Measurements from ENCODE around the gene ABCD1.
"Not testable (repeated sequence)": the region's sequence is repeated elsewhere in the genome, so short reads cannot be mapped to it uniquely, and the experiment has no call there.

ABCD1 gene

DNA sequence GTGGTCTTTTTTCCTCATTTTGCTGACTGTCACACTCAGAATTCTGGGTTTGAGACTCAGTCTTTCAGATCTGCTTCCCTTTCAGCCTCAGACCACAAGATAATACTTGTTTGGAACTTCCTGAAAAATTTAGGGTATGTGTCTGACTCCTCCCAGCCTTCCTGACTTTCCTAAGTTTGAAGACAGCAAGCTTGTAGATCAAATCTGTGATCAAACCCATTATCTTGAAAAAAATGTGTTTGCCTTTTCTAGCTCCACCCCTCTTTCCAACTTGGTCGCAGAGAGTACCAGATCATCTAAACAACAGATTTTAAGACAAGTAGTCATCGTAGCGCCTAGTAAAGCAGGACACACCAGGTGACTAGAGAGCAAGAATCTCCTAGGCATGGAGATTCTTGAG, 10.4 kb upstream of the ABCD1 start:
- no peak for DNase-seq

- DNase-seq, result no peak
These were observed 7.2 kb upstream of the ABCD1 start for GRCh38 chrX:153717445-153717844.

DNA sequence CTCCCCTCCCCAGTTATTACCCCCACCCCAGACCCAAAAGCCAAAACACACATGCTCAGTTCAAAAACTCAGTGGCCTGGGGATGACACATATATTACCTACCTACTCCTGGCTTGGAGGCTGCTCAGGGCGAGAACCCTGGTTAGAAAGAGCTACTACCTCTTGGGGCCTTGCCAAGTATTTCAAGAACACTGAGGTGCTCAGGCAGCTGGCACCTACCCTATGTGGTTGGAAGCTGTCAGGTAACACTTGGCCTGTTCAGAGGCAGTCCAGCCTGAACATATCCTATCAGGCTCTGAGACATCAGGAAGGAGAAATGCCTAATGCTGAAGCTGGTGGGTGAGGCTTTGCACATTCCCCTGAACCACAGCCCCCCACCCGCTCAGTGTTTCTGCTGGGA, 5.4 kb upstream of the ABCD1 start:
- no peak for DNase-seq

DNA sequence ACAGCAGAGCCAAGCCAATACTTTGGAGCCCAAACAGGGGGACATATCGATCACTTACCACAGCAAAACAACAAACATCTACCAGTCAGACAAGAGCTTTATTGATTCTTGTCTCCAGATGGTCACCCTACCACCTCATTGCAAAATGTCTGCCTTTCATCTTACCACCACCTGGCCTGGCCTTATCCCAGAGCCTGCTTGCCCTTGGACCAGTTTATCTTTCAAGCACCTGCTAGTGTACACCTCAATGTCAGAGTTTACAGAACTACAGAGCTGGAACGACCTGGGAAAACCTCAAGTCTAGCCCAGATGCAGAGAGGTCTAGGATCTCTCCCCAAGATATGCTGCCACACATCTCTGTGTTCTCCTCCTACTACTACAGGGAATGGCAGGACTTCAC, 5.0 kb upstream of the ABCD1 start:
- DNase-seq, result no peak

GRCh38 chrX:153722704-153723350, 1.8 kb upstream of the ABCD1 start:
- no peak for DNase-seq

DNA sequence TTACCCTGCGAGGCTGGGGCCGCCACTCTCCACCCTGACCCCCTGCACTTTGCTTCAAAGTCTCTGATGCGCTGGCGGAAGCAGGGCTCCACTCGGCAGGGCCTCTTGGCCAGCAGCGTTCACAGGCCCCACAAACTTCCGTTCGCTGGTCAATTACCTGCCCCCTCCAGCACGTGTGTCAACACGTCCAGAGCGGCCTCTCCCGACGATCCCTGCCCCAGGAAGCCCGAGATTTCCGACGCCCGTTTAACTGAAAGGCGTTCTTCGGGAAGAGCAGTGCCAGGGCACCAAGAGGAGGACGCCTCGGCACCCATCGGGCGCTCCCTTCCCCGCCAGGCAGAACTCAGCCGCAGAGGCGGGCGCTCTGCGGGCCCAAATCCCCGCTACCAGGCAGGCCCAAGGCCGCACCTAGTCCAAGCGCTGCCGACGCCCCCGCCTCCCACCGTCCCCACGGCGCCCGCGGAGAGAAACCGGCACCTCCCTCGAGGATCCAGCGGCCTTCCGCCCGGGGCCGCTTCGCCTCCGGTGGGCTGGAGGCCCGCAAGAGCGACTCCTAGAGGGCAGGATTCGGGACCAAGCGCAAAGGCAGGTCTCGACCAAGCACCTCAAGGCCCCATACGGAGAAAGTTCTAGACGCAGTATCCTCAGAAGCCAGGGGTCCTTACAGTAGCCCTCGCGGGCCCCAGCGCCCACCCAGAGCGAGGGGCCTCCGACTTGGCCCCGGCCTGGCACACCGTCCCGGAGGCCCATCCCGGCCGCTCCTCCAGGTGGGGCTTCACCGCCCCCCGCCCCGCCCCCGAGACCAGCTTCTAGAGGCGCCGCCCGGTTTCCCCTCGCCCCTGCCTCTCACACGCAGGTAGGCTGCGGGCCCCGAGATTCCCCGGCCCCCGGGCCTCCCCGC, 1.1 kb upstream of the ABCD1 start:
- peak; percentile 45 to 56 for DNase-seq

DNA sequence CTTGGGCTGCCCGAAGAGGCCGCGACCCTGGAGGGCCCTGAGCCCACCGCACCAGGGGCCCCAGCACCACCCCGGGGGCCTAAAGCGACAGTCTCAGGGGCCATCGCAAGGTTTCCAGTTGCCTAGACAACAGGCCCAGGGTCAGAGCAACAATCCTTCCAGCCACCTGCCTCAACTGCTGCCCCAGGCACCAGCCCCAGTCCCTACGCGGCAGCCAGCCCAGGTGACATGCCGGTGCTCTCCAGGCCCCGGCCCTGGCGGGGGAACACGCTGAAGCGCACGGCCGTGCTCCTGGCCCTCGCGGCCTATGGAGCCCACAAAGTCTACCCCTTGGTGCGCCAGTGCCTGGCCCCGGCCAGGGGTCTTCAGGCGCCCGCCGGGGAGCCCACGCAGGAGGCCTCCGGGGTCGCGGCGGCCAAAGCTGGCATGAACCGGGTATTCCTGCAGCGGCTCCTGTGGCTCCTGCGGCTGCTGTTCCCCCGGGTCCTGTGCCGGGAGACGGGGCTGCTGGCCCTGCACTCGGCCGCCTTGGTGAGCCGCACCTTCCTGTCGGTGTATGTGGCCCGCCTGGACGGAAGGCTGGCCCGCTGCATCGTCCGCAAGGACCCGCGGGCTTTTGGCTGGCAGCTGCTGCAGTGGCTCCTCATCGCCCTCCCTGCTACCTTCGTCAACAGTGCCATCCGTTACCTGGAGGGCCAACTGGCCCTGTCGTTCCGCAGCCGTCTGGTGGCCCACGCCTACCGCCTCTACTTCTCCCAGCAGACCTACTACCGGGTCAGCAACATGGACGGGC, 579 bp downstream of the ABCD1 start:
- no peak for DNase-seq

GRCh38 chrX:153725832-153726285, 1.2 kb downstream of the ABCD1 start:
- no peak for DNase-seq

DNA sequence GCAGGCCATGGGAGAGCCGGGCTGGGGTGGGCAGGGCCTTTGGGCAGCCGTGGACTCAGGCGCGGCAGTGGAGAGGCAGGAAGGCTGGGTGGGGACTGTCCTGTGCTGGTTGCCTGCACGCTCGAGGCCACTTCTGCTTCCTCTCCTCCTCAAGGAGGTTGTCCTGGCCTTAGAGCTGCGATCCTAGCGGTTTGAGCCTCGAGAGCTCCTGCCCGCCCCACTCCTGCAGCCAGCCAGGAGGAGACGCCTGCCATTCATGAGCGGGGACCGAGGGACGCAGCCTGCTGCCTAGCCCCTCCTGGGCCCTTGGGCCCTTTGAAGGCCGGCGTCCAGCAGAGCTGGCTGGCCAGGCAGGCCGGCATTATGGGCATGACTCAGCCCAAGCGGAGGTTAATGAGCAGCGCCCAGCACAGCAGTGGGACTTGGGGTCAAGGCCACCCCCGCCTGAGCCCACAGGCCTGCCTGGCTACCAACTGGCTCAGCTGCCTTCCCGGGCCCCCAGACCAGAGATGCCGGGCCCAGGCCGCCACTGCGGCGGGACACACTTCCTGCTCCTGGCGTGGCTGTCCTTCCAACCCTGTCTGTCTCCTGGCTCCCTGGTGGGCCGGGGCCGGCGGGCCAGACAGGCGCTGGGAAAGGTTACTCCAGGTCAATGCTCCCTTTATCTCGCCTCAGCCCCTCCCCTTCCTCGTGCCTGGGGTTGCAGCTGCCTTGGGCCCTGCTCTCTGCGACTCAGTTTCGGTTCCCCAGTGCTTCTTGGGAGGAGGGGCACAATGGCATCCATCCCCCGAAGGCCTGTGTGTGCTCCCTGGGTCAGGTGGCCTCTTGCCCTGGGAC, 1.8 kb downstream of the ABCD1 start:
- DNase-seq, result peak in 1 of 2 donors; percentile 18

DNA sequence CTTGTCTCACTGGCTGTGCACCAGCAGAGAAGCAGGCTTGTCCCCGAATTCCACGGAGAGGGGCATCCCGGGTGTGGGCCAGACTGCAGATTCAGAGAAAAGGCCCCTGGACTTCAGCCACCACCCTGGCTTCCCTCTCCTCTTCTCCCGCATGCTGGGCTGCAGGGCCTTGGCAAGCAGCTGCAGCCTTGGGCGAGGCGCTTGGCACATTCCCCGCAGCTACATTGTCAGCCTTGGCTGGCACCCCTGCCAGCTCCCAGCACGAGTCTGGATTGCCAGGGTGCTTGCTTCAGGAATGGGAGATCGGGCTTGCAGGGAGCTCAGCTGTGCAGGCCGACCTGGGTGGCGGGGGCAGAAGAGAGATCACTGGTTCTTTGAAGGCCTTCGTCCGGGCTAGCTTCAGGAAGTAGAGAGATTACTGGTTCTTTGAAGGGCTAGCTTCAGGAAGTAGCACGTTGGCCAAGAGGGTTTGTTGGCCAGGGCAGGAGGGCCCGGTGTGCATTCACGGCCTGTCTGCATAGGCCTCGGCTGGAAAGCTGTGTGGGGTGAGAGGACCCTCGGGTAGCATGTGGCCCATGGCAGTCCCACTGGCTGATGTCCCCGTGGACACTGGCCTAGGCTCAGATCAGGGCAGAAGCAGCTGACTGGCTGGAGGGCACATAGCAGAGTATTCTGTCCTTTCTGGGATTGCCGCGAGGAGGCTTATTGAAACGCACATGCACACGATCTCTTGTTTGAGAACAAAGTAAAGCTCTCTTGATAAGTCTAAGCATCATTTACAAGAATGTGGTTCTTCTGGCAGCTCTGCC, 2.7 kb downstream of the ABCD1 start:
- DNase-seq, result no peak

- DNase-seq, result no peak
These were observed 3.4 kb downstream of the ABCD1 start for GRCh38 chrX:153728095-153728494.

DNA sequence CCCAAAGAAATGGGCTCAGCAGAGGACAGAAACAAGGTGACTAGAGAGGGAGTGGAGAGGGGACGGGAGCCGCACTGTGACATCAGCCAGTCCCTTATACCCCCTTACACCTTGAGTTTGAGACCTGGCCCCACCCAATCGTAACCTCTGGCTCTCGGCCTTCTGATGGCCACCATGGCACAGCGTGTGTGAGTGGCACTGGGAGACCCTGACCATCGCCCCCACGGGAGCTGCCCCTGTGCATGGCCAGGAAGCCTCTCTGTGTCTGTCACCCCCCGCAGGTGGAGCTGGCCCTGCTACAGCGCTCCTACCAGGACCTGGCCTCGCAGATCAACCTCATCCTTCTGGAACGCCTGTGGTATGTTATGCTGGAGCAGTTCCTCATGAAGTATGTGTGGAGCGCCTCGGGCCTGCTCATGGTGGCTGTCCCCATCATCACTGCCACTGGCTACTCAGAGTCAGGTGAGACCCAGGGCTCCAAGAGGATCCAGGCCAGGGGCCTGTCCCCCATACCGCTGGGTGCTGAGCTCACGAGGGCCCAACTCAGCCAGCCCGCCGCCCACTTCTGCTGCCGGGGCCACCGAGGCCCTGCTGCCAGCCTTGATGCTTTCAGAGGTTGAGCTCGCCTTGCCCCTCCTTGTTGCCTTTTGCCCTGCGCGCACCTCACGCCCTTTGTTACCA, 4.4 kb downstream of the ABCD1 start:
- no peak for DNase-seq

- not testable (repeated sequence) for DNase-seq
These were observed 5.5 kb downstream of the ABCD1 start for GRCh38 chrX:153730115-153730514.

GRCh38 chrX:153731117-153731844, 6.6 kb downstream of the ABCD1 start:
- no peak for DNase-seq

DNA sequence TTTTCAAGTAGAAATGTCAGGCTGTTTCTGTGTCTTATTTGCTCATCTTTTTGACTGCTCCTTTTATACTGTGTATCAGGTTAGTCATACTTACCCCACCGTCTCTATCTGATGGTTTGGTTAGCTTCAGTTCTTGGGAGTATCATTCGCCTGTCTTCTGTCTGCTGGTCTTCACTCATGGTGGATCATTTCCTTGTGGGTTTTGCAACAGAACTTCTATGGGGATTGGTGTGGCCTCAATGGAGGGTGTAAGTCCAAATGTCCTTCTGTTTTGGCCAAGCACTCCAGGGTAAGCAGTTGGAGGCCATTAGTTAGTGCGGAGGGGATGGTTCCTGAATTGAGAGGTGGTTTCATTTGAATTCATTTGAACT, 7.2 kb downstream of the ABCD1 start:
- DNase-seq, result no peak

DNA sequence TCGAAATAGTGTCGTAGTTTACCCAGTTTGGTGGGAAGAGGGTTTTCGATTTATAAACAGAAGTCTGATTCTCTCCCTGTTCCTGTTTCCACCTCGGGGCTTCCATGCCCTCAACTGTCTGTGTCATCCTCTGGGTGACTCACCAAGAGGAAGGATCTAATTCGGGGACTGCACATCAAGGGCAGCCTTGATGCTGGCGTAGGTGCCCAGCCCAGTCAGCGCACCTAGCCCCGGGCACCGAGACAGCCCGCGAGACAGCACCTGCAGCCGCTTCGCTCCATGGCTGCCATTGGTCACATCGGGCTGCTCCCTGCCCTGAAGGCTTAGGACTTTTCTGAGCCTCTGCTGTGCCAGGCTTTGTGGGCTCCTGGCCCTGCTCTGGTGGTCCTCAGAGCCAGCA, 7.7 kb downstream of the ABCD1 start:
- no peak for DNase-seq

GRCh38 chrX:153733651-153734240, 9.1 kb downstream of the ABCD1 start:
- no peak for DNase-seq

GRCh38 chrX:153734871-153735270, 10.2 kb downstream of the ABCD1 start:
- no peak for DNase-seq

DNA sequence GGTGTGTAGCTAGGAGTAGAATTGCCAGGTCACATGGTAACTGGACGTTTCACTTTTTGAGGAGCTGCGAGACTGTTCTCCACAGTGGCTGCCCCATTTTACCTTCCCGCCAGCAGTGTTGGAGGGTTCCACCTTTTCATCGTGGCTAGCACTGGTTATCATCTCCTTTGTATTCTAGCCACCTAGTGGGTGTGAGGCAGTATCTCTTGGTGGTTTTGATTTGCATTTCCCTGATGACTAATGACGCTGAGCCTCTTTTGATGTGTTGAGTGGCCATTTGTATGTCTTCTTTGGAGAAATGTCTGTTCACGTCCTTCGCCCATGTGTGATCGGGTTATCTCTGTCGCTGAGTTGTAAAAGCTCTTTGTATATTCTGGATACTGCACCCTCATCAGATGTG, 10.6 kb downstream of the ABCD1 start:
- DNase-seq, result no peak

All from activated CD4-positive, alpha-beta T cell treated with anti-CD3 and anti-CD28 coated beads for 4 hours (primary cell).